GM10266 (cell line): ENCODE measurements around the gene OBSCN.

Experiments used
- DNase-seq: peaks from one replicate; pipeline ENCODE4 v3.0.0; 2012; ENCODE audit errors: extremely low spot score
- CTCF ChIP-seq: IDR thresholded peaks from 2 replicates; pipeline ENCODE4 v1.5.1; 2012; ENCODE audit warnings: mild to moderate bottlenecking, low read depth; ENCODE audit not compliant: control insufficient read depth, insufficient read depth; ENCODE audit errors: missing control alignments

Gene OBSCN

GRCh38 chr1:228178737-228179684, 28.8 kb upstream of the OBSCN start:
- no peak for TF ChIP-seq CTCF
- no peak for DNase-seq

DNA sequence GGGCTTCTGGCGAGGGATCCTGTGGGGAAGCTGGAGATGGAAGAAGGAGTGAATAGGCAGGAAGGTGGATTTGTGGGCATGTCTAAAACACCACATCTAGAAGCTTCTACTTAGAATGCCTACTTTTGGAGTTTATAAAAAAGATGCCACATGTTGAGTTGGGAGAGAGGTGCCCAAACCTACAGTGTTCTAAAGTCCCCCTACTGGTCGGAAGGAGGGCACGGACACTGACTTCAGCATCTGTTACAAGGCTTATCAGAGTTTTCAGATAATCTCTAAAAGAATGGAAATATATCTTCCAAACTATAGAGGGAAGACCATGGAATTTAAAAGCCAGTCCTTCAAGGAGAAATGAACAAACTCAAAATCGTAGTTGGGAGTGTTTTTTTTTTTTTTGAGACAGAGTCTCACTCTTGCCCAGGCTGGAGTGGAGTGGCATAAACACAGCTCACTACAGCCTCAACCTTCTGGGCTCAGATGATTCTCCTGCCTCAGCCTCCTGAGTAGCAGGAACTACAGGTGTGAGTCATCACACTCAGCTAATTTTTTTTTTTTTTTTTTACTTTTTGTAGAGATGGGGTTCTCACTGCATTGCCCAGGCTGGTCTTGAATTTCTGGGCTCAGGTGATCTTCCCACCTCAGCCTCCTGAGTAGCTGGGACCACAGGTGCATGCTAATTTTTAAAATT, 27.4 kb upstream of the OBSCN start:
- DNase-seq = no peak
- TF ChIP-seq CTCF = no peak

- no peak for DNase-seq
- no peak for TF ChIP-seq CTCF
These were observed 26.7 kb upstream of the OBSCN start for GRCh38 chr1:228180959-228181644.

DNA sequence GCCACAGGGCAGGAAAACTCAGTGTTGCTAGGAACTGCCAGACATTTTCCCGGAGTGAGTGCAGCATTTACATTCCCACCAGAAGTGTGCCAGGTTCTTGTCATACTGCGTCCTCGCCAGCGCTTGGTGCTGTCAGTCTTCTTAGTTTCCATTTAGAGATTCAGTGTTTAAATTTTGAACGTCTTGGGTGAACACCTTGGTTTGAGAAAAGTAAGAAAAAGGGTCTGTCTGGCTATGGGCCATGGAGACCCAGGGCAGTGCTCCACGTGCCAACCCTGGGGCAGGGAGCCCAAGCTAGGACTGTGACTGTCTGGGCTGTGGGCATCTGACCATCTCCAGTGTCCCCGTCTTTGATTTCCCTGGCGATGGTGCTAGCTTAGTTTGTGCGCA, 26.2 kb upstream of the OBSCN start:
- no peak for DNase-seq

DNA sequence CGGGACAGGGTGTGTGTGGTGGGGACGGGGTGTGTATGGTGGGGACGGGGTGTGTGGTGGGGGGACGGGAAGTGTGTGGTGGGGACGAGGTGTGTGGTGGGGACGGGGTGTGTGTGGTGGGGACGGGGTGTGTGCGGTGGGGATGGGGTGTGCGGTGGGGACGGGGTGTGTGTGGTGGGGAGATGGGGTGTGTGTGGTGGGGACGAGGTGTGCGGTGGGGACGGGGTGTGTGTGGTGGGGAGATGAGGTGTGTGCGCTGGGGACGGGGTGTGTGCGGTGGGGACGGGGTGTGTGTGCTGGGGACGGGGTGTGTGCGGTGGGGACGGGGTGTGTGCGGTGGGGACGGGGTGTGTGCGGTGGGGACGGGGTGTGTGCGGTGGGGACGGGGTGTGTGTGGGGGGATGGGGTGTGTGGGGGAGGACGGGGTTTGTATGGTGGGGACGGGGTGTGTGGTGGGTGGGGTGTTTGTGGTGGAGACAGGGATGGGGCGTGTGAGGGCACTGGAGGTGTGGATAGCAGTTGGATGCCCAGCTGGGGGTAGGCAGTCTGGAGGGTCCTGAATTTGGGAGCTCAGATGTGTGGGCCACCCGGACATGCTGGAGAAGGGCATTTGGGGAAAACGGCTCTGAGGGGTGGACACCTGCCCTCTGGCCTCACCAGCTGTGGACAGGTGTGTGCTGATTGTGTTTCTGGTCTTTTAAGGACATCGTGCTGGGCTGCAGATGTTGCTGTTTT, 25.4 kb upstream of the OBSCN start:
- no peak for TF ChIP-seq CTCF
- DNase-seq = no peak

More for the DNA sequence above, 26.2 kb upstream of the OBSCN start:
- TF ChIP-seq CTCF = no peak

DNA sequence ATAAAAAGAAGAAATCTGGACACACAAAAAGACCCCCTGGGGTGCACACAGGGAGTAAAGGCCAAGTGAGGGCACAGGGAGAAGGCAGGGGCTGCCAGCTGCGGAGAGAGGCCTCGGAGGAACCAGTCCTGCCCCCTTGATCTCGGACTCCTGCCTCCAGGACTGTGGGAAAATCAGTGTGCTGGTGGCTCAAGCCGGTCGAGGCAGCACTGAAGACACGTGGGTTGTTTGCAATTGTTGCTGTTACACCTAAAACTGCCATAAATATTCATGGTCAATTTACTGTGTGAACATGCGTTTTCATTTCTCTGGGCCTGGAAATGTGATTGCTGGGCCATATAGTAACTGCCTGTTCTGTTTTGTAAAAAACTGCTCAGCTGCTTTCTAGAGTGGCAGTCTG, 23.7 kb upstream of the OBSCN start:
- TF ChIP-seq CTCF = no peak
- no peak for DNase-seq
